ENCODE data around the gene ACBD7.

The ACBD7 gene

GRCh38 chr10:15027741-15028140 is 60.8 kb downstream of the ACBD7 start:
- no peak overlapping the region for H3K4me3 ChIP-seq
- TF ChIP-seq, protein P1, sequence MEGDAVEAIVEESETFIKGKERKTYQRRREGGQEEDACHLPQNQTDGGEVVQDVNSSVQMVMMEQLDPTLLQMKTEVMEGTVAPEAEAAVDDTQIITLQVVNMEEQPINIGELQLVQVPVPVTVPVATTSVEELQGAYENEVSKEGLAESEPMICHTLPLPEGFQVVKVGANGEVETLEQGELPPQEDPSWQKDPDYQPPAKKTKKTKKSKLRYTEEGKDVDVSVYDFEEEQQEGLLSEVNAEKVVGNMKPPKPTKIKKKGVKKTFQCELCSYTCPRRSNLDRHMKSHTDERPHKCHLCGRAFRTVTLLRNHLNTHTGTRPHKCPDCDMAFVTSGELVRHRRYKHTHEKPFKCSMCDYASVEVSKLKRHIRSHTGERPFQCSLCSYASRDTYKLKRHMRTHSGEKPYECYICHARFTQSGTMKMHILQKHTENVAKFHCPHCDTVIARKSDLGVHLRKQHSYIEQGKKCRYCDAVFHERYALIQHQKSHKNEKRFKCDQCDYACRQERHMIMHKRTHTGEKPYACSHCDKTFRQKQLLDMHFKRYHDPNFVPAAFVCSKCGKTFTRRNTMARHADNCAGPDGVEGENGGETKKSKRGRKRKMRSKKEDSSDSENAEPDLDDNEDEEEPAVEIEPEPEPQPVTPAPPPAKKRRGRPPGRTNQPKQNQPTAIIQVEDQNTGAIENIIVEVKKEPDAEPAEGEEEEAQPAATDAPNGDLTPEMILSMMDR (IDR thresholded peaks at IDR 0.05): no peak
- no peak for DNase-seq (ENCODE audit: low spot score)
- H3K27ac ChIP-seq: no peak overlapping the region
